GM06990 (cell line): ENCODE measurements around the gene IGFALS.

Experiments used
- DNase-seq: peaks from one replicate; pipeline ENCODE4 v3.0.0-alpha.2; 2011; ENCODE audit not compliant: insufficient read length; ENCODE audit errors: extremely low read depth
- H3K27me3 ChIP-seq: replicated peaks from 2 replicates; pipeline ENCODE4 v1.6.0; 2011; ENCODE audit warnings: low read length; ENCODE audit not compliant: control insufficient read depth, insufficient read depth
- H3K36me3 ChIP-seq: 2 replicates; pipeline ENCODE4 v1.5.1; 2011; ENCODE audit warnings: low read length; ENCODE audit not compliant: control insufficient read depth, insufficient read depth
- H3K4me3 ChIP-seq: replicated peaks from 2 replicates; pipeline ENCODE4 v1.5.1; 2011; ENCODE audit warnings: low read depth, mild to moderate bottlenecking, control low read depth, low read length
- CTCF ChIP-seq: IDR thresholded peaks from 2 replicates; pipeline ENCODE4 v1.5.1; 2011; ENCODE audit warnings: low read length, control low read depth, mild to moderate bottlenecking, inconsistent platforms; ENCODE audit not compliant: insufficient read depth, poor library complexity, severe bottlenecking

Gene IGFALS

GRCh38 chr16:1749152-1750117 is 44.1 kb downstream of the IGFALS start:
- TF ChIP-seq CTCF: no peak
- H3K4me3 ChIP-seq: no peak overlapping the region
- peaks cover 28% of the 10 kb centered on the region for H3K36me3 ChIP-seq
- H3K27me3 ChIP-seq: no peaks in the 10 kb centered on the region
- no peak for DNase-seq

- Histone ChIP-seq H3K4me3 (no peak overlapping the region), H3K36me3 (peaks cover 34% of the 10 kb centered on the region), H3K27me3 (no peaks in the 10 kb centered on the region)
- DNase-seq: no peak
- TF ChIP-seq CTCF: no peak
Observed at GRCh38 chr16:1747934-1748333, 45.6 kb downstream of the IGFALS start.

- peaks cover 30% of the 10 kb centered on the region for H3K36me3 ChIP-seq
Observed at GRCh38 chr16:1746693-1747195, 46.8 kb downstream of the IGFALS start.

GRCh38 chr16:1745900-1746692 is 47.4 kb downstream of the IGFALS start:
- DNase-seq: no peak
- TF ChIP-seq CTCF: no peak
- Histone ChIP-seq H3K27me3 (no peaks in the 10 kb centered on the region), H3K4me3 (no peak overlapping the region), H3K36me3 (peaks cover 27% of the 10 kb centered on the region)

More at GRCh38 chr16:1746693-1747195, 46.8 kb downstream of the IGFALS start:
- Histone ChIP-seq H3K4me3 (no peak overlapping the region), H3K27me3 (no peaks in the 10 kb centered on the region)
- TF ChIP-seq CTCF: no peak
- DNase-seq: no peak

- DNase-seq: no peak
- H3K27me3 ChIP-seq: no peaks in the 10 kb centered on the region
- H3K36me3 ChIP-seq: peaks cover 28% of the 10 kb centered on the region
- no peak overlapping the region for H3K4me3 ChIP-seq
- TF ChIP-seq CTCF: no peak
Observed at GRCh38 chr16:1745181-1745899, 48.2 kb downstream of the IGFALS start.
